ENCODE data around the gene PACRG.

PACRG gene

GRCh38 chr6:162700966-162701365 lies 26.8 kb upstream of the PACRG start:
- no peaks in the 10 kb centered on the region for H3K36me3 ChIP-seq (ENCODE audit: insufficient read depth, low read length)
- no peak overlapping the region for H3K9ac ChIP-seq (ENCODE audit: low read depth, low read length)
- H3K9me3 ChIP-seq (ENCODE audit: control insufficient read depth, insufficient read depth, low read length): no peaks in the 10 kb centered on the region
- no peaks in the 10 kb centered on the region for H3K4me1 ChIP-seq (ENCODE audit: insufficient read depth, low read length)

DNA sequence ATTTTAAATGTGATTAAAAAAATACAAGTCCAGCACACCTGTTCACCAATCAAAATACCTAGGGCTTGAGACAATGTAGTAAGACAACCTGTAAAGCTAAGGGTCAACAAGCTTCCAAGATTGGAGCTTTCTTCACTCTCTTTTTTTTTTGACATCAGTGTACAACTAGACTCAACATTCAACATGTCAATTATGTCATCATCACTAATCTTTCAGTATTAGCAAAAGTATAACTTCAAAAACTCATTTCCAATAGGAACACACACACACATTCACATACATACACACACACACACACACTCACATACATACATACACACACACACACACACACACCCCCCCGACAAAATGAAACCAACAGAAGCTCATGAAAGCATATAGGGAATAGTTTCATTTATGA lies 26.2 kb upstream of the PACRG start:
- no peaks in the 10 kb centered on the region for H3K4me1 ChIP-seq (ENCODE audit: insufficient read depth, low read length)
- H3K36me3 ChIP-seq (ENCODE audit: insufficient read depth, low read length): no peaks in the 10 kb centered on the region

GRCh38 chr6:162702446-162702845 lies 25.3 kb upstream of the PACRG start:
- Histone ChIP-seq H3K9me3 (ENCODE audit: control insufficient read depth, insufficient read depth, low read length) (no peaks in the 10 kb centered on the region), H3K4me1 (ENCODE audit: insufficient read depth, low read length) (no peaks in the 10 kb centered on the region), H3K36me3 (ENCODE audit: insufficient read depth, low read length) (no peaks in the 10 kb centered on the region), H3K9ac (ENCODE audit: low read depth, low read length) (no peak overlapping the region)

More for the DNA sequence above, 26.2 kb upstream of the PACRG start:
- Histone ChIP-seq H3K9ac (ENCODE audit: low read depth, low read length) (no peak overlapping the region), H3K9me3 (ENCODE audit: control insufficient read depth, insufficient read depth, low read length) (no peaks in the 10 kb centered on the region)

GRCh38 chr6:162704001-162704400 lies 23.8 kb upstream of the PACRG start:
- Histone ChIP-seq H3K9ac (ENCODE audit: low read depth, low read length) (no peak overlapping the region), H3K9me3 (ENCODE audit: control insufficient read depth, insufficient read depth, low read length) (no peaks in the 10 kb centered on the region), H3K4me1 (ENCODE audit: insufficient read depth, low read length) (no peaks in the 10 kb centered on the region), H3K36me3 (ENCODE audit: insufficient read depth, low read length) (no peaks in the 10 kb centered on the region)

GRCh38 chr6:162705736-162706135 lies 22.0 kb upstream of the PACRG start:
- H3K9ac ChIP-seq (ENCODE audit: low read depth, low read length): no peak overlapping the region
- H3K9me3 ChIP-seq (ENCODE audit: control insufficient read depth, insufficient read depth, low read length): no peaks in the 10 kb centered on the region
- H3K4me1 ChIP-seq (ENCODE audit: insufficient read depth, low read length): no peaks in the 10 kb centered on the region

DNA sequence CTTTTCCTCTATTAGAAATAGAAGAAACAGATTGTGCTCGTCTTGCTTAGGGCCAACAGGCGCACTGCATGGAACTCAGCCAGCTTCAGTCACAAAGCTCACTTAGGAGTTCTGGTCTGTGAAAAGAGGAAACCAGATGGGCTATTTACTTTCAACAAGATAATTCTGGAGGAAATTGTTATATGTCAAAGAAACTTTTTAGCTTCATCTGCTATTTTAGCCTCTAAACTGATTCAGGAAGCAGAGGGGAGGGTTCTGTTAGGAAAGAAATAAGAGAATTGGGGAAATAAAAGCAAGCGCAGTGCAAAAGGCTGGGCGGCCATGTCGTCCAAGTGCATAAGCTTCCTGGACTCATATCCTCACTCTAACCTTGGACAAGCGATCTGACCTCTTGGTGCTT lies 21.5 kb upstream of the PACRG start:
- H3K9me3 ChIP-seq (ENCODE audit: control insufficient read depth, insufficient read depth, low read length): no peaks in the 10 kb centered on the region
- no peaks in the 10 kb centered on the region for H3K36me3 ChIP-seq (ENCODE audit: insufficient read depth, low read length)

More at GRCh38 chr6:162705736-162706135, 22.0 kb upstream of the PACRG start:
- H3K36me3 ChIP-seq (ENCODE audit: insufficient read depth, low read length): no peaks in the 10 kb centered on the region

DNA sequence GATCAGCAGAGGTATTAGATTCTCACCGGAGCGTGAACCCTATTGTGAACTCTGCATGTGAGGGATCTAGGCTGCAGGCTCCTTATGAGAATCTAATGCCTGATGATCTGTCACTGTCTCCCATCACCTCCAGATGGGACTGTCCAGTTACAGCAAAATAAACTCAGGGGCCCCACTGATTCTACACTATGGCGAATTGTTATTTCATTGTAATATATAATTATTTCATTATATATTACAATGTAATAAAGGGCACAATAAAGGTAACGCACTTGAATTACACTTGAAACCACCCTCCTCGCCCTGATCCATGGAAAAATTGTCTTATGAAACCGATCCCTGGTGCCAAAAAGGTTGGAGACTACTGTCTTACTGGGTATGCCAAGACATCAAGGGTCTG lies 18.8 kb upstream of the PACRG start:
- Histone ChIP-seq H3K4me1 (ENCODE audit: insufficient read depth, low read length) (no peaks in the 10 kb centered on the region), H3K9me3 (ENCODE audit: control insufficient read depth, insufficient read depth, low read length) (no peaks in the 10 kb centered on the region), H3K9ac (ENCODE audit: low read depth, low read length) (no peak overlapping the region), H3K36me3 (ENCODE audit: insufficient read depth, low read length) (no peaks in the 10 kb centered on the region)

More for the DNA sequence above, 21.5 kb upstream of the PACRG start:
- Histone ChIP-seq H3K9ac (ENCODE audit: low read depth, low read length) (no peak overlapping the region), H3K4me1 (ENCODE audit: insufficient read depth, low read length) (no peaks in the 10 kb centered on the region)

DNA sequence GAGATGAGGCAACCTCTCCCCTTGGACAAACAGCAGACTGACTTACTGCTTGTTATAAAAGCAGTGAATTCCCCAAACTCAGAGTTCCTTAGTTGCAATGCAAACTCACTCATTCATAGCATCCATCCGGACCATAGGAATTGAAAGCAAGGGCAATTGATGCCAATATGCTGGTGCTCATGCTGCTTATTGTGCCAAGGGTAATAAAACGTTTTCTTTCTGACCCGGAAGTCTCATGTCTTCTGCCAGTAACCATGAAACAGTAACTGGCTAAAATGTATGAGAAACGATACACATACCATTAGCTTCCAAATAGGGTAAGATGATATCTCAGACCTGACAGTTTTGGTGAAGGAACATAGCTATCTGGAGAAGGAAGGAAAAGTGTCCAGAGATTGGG lies 18.3 kb upstream of the PACRG start:
- Histone ChIP-seq H3K9me3 (ENCODE audit: control insufficient read depth, insufficient read depth, low read length) (no peaks in the 10 kb centered on the region), H3K36me3 (ENCODE audit: insufficient read depth, low read length) (no peaks in the 10 kb centered on the region), H3K9ac (ENCODE audit: low read depth, low read length) (no peak overlapping the region), H3K4me1 (ENCODE audit: insufficient read depth, low read length) (no peaks in the 10 kb centered on the region; the same call in 1 of the 2 replicates)

DNA sequence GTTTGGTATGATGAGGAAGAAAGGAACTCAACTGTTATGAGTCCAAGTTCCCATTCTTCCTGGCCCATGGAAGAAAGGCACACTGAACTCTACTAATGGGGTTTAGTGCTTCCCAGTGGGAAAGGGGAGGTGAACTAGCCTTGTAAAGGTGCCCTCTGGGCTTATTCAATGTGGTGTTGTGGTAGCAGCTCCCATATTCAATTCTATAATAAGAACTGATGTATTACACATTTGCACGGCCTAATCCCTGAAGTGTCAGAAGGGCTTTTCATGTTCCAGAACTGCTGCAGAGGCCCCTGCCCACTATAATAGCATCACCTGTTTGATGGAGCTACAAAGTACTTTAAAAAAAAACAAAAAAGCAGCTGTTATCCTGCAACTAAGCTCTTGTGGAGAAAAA lies 17.4 kb upstream of the PACRG start:
- no peak overlapping the region for H3K9ac ChIP-seq (ENCODE audit: low read depth, low read length)
- H3K9me3 ChIP-seq (ENCODE audit: control insufficient read depth, insufficient read depth, low read length): no peaks in the 10 kb centered on the region
- H3K4me1 ChIP-seq (ENCODE audit: insufficient read depth, low read length): peaks cover 4% of the 10 kb centered on the region; the same call in 1 of the 2 replicates
- no peaks in the 10 kb centered on the region for H3K36me3 ChIP-seq (ENCODE audit: insufficient read depth, low read length)

DNA sequence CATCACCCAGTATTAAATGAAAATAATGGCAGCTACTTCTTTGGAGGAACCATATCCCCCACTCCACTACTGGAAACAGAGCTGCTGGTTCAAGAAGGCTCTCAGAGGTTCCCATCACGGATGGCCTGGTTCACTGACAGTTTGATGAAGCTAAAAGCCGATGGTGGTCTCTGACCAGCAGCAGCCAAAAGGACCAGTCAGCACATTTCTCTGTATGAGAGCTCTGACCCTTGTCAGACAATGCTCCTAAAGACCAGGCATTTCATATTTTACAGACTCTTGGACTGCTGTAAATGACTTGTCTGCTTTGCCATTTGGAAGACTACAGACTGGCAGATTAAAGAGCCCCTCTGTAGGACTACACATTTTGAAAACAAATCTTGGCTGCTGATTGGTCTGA lies 16.8 kb upstream of the PACRG start:
- H3K9ac ChIP-seq (ENCODE audit: low read depth, low read length): no peak overlapping the region
- no peaks in the 10 kb centered on the region for H3K9me3 ChIP-seq (ENCODE audit: control insufficient read depth, insufficient read depth, low read length)
- H3K36me3 ChIP-seq (ENCODE audit: insufficient read depth, low read length): no peaks in the 10 kb centered on the region
- peaks cover 4% of the 10 kb centered on the region; the same call in 1 of the 2 replicates for H3K4me1 ChIP-seq (ENCODE audit: insufficient read depth, low read length)

DNA sequence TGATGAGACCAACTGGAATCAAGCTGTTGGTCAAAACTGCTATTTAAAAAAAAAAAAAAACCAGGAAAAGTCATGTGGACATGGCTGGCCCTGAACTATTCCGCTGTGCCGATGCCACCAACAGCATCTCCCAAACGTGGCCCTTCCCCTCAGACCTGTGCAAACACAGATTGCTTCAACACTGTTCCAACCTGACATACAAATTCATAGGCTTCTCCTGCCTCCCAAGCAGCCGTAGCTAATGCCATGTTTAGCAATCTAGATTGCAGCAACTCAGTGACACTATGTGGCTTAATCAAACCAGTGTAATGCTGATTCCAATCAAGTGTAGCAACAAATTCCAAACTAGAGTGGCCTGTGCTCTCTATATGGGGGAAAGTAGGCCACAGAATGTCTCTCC lies 16.4 kb upstream of the PACRG start:
- H3K4me1 ChIP-seq (ENCODE audit: insufficient read depth, low read length): peaks cover 4% of the 10 kb centered on the region; the same call in 1 of the 2 replicates
- H3K9me3 ChIP-seq (ENCODE audit: control insufficient read depth, insufficient read depth, low read length): no peaks in the 10 kb centered on the region
- H3K9ac ChIP-seq (ENCODE audit: low read depth, low read length): no peak overlapping the region
- H3K36me3 ChIP-seq (ENCODE audit: insufficient read depth, low read length): no peaks in the 10 kb centered on the region

DNA sequence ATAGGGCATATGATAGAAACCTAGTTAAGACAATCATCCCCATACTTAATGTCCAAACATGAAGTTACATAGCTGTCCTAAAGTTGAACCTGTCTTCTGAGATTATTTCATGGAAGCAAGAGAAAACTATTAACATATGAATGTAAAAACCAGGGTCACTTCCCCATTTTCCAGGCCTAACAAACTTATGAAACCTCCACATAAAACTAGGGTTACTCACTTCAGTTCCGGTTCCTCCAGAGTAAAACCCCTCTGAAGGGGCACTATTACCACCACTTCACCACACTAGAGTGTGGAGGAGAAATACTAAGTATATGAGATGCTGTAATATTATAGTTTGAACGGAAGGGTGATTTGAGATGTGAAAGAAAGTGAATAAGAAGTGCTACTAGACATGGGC lies 15.1 kb upstream of the PACRG start:
- peaks cover 4% of the 10 kb centered on the region; the same call in 1 of the 2 replicates for H3K4me1 ChIP-seq (ENCODE audit: insufficient read depth, low read length)
- H3K9ac ChIP-seq (ENCODE audit: low read depth, low read length): no peak overlapping the region
- peaks cover 3% of the 10 kb centered on the region; the same call in 1 of the 2 replicates for H3K9me3 ChIP-seq (ENCODE audit: control insufficient read depth, insufficient read depth, low read length)

DNA sequence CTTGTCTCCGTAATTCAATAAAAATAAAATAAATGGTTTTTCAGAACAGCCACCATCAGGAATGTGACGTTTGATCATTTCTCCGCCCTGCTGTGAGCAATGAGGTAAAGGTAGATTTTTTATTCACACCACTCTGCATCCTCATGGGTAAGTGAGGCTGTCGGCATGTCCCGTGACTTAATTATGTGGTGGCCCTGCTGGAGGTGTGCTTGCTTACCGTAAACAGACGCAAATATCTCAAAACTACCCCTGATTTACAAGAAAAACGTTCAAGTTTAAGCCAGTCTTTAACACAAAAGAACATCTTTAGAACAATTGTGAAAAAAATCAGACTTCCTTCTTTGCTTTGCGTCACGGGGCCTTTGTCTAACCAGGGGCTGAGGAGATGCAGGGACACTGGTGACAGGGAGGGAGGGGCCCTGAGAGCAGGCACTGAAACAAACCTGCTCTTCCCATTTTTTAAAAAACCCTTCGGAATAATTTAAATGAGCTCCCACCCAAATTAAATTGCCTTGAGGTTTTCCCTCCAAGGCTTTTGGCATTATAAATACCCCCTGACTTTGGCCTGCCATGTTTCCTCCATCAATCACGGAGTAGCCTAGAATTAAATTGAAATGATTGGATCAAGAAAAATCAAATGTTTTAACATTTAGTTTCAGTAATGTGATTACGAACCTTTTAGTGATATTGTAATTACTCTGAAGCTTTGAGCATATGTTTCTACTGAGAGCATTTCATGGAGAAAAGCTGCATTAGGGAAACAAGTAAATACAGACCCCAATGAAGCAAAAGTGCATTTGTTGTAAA lies 13.6 kb upstream of the PACRG start:
- H3K9ac ChIP-seq (ENCODE audit: low read depth, low read length): no peak overlapping the region
- peaks cover 4% of the 10 kb centered on the region; the same call in 1 of the 2 replicates for H3K4me1 ChIP-seq (ENCODE audit: insufficient read depth, low read length)
- no peaks in the 10 kb centered on the region for H3K36me3 ChIP-seq (ENCODE audit: insufficient read depth, low read length)
- H3K9me3 ChIP-seq (ENCODE audit: control insufficient read depth, insufficient read depth, low read length): peaks cover 3% of the 10 kb centered on the region; the same call in 1 of the 2 replicates

More for the DNA sequence above, 15.1 kb upstream of the PACRG start:
- no peaks in the 10 kb centered on the region for H3K36me3 ChIP-seq (ENCODE audit: insufficient read depth, low read length)

DNA sequence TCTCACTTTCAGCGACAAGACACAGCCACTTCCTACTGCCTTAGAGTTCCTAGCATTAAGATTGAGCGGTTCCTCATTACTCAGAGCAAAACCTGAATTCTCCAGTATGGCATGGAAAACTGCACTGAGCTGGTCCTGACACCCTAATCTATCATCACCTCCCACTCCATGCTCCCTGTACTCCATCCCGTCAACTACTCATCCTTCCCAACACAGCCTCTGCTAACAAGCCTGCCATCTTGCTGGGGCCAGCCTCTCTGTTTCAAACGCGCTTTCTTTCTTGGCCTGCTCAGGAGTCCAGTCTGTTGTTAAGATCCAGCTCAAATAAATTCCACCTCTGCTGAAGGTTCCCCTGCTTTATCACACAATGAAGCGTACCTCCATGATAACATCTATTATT lies 12.2 kb upstream of the PACRG start:
- Histone ChIP-seq H3K9me3 (ENCODE audit: control insufficient read depth, insufficient read depth, low read length) (peaks cover 3% of the 10 kb centered on the region; the same call in 1 of the 2 replicates), H3K36me3 (ENCODE audit: insufficient read depth, low read length) (no peaks in the 10 kb centered on the region)

DNA sequence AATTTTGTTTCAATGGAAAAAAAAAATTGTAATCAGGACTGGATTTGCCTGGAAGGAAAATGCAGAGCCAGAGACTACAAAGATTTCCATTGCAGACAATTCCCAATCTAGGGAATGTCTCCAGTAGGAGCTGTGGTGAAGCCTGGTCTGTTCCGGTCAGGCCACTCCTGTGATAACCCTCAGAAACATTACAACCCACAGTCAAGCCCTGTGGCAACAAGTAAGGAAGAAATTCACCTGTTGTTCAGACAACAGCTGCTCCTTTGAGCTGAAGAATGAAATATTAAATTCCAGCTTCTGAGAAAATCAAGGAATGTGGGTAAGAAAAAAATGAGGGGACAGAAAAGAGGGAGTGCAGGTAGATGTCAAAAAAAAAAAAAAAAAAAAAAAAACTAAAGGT lies 8.2 kb upstream of the PACRG start:
- Histone ChIP-seq H3K4me1 (ENCODE audit: insufficient read depth, low read length) (peaks cover 8% of the 10 kb centered on the region), H3K36me3 (ENCODE audit: insufficient read depth, low read length) (no peaks in the 10 kb centered on the region), H3K9ac (ENCODE audit: low read depth, low read length) (no peak overlapping the region), H3K9me3 (ENCODE audit: control insufficient read depth, insufficient read depth, low read length) (peaks cover 3% of the 10 kb centered on the region; the same call in 1 of the 2 replicates)

More for the DNA sequence above, 12.2 kb upstream of the PACRG start:
- H3K9ac ChIP-seq (ENCODE audit: low read depth, low read length): no peak overlapping the region
- peaks cover 4% of the 10 kb centered on the region; the same call in 1 of the 2 replicates for H3K4me1 ChIP-seq (ENCODE audit: insufficient read depth, low read length)

All from ES-I3 (cell line).